VCaP (cell line): ENCODE measurements around the gene COQ5.
A peak's percentile ranks its signal among the peaks of the same experiment; 100 is the strongest.

Experiments
- H3K27ac ChIP-seq: fragments of 450-650 bp; 2 replicates; pipeline ENCODE4 v1.5.1; 2017
- CTCF ChIP-seq: fragments of 450-650 bp; conservative IDR thresholded peaks from 2 replicates; pipeline ENCODE4 v1.5.1; 2017; ENCODE audit warnings: mild to moderate bottlenecking, moderate library complexity

The COQ5 gene

DNA sequence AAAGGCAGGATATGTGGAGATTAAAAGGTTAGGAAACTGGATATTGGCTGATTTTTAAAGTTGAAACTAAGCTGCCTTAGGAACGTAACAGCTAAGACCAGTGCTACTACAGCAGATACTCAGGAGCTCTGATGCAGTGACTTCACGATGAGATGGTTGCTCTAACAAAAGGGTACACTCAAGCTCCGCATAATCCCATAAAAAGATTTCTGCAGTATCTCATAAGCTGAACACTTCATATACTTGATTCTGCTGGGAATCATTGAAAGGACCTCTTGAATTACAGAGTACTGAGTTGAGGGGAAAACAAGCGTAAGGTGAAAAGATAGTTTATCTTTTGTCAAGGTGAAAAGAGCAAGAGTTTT, 8.9 kb upstream of the COQ5 start:
- TF ChIP-seq CTCF: no peak
- peak overlapping the region; percentile 98 for H3K27ac ChIP-seq

GRCh38 chr12:120536064-120536791, 7.3 kb upstream of the COQ5 start:
- TF ChIP-seq CTCF: no peak
- peak overlapping the region; percentile 98 for H3K27ac ChIP-seq

- H3K27ac ChIP-seq: peak overlapping the region; percentile 98
- TF ChIP-seq CTCF: 0 out of 2 replicates have a peak, but pooled peaks have one; percentile 16
Measured at GRCh38 chr12:120534703-120535655, 6.0 kb upstream of the COQ5 start.

- no peak for TF ChIP-seq CTCF
- peak within 1 kb of the TSS; percentile 98 for H3K27ac ChIP-seq
Measured at GRCh38 chr12:120534203-120534702, 5.3 kb upstream of the COQ5 start, which contains the start of gene RNF10. RNF10 (plus strand) TSS chr12:120534356; CDS start chr12:120534812, 456 bp downstream.

GRCh38 chr12:120532701-120533238, 3.8 kb upstream of the COQ5 start:
- no peak overlapping the region for H3K27ac ChIP-seq

DNA sequence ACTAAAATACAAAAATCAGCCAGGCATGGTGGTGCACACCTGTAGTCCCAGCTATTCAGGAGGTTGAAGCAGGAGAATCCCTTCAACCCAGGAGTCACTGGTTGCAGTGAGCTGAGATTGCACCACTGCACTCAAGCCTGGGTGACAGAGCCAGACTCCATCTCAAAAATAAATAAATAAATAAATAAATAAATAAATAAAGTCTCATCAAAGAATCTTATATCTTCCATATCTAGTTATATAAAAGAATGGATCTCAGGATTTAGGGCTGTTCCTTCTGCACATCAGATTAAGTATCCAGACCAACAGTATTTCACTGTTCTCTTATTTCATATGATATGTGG, 1.4 kb upstream of the COQ5 start:
- H3K27ac ChIP-seq: peak overlapping the region; percentile 95

More at GRCh38 chr12:120532701-120533238, 3.8 kb upstream of the COQ5 start:
- no peak for TF ChIP-seq CTCF

GRCh38 chr12:120529641-120530417, 871 bp upstream of the COQ5 start:
- TF ChIP-seq CTCF: no peak
- H3K27ac ChIP-seq: peak overlapping the region; percentile 95
